GM18951 (cell line): ENCODE data around the gene MAP4K5.

Source experiments
- POLR2A ChIP-seq: IDR thresholded peaks from 4 replicates; pipeline ENCODE4 v1.6.1; 2011; ENCODE audit warnings: mild to moderate bottlenecking; ENCODE audit not compliant: insufficient read length, insufficient read depth; ENCODE audit errors: extremely low read depth
- in situ Hi-C: fragments of 300-500 bp; cut with MboI; formaldehyde crosslinking; loops from one replicate; pipeline ENCODE4 v1.12.0; 2022; ENCODE audit warnings: low sequenced_read_pairs, mixed read lengths, inconsistent platforms; ENCODE audit not compliant: unreplicated experiment

Gene MAP4K5

GRCh38 chr14:50488521-50488920, 43.8 kb downstream of the MAP4K5 start:
- TF ChIP-seq POLR2A = no peak
- in situ Hi-C loops = no loop called here

DNA sequence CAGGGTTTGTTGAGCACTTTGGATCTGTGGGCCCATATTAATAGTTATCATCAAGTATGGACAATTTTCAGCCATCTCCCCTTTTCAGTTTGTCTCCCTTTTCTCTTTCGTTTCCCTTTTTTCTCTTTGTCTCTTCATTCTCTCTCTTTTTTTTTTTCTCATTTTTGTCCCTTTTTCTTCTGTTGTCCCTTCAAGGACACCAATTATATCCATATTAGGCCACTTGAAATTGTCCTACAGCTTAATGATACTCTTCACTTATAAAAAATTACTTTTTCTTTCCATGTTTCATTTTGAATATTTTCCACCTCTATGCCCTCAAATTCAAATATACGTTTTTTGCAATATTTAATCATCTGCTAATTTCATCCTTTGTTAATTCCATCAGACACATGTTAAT, 53.3 kb downstream of the MAP4K5 start:
- TF ChIP-seq POLR2A = no peak

DNA sequence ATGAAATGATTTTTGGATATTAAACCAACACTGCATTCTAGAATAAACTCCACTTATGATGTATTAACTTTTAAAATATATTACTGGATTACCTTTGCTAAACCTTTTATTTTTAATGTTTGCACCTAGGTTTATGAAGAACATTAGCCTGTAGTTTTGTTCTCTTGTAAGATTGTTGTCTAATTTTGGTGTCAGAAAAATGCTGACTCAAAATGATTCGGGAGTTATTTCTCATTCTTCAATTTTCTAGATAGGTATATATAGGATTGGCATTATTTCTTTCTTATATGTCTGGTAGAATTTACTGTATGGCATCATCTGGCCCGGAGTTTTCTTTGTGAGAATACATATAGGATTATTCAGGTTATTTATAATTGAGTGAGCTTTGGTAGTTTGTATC, 54.6 kb downstream of the MAP4K5 start:
- in situ Hi-C loops = no loop called here
- no peak for TF ChIP-seq POLR2A

More for the DNA sequence above, 53.3 kb downstream of the MAP4K5 start:
- in situ Hi-C loops = no loop called here

DNA sequence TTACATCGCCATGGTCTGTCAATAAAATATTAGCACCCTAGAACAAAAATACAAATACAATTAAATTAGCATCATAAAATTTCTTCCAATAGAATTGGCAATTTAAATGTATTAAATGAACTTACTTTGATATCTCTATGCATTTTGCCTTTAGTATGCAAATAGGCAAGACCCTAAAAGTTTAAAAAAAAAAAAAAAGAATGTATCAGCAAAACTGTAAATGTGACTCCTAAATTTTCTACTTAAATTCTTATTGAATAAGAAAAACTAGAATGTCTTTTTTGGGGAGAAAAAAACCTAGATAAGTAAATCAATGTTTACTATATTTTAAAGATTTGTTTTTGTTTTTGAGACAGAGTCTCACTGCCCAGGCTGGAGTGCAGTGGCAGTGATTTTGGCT, 56.2 kb downstream of the MAP4K5 start:
- TF ChIP-seq POLR2A = no peak
- in situ Hi-C loops = no loop called here

DNA sequence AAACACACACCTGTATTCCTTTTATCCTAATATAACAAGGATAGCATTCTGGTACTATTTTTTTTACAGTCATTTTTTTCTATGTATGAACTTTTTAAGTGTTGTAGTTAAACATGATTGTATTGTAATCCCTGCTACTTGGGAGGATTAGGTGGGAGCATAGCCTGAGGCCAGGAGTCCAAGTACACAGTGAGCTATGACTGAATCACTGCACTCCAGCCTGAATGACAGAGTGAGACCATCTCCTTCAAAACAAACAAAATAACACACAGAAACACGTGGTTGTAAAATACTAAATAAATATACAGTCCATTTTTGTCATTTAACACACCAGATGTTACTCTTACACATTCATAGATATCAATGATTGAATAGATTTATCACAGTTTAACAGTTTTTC, 56.9 kb downstream of the MAP4K5 start:
- in situ Hi-C loops = no loop called here
- no peak for TF ChIP-seq POLR2A

GRCh38 chr14:50471838-50472465, 60.4 kb downstream of the MAP4K5 start:
- in situ Hi-C loops = no loop called here
- no peak for TF ChIP-seq POLR2A

DNA sequence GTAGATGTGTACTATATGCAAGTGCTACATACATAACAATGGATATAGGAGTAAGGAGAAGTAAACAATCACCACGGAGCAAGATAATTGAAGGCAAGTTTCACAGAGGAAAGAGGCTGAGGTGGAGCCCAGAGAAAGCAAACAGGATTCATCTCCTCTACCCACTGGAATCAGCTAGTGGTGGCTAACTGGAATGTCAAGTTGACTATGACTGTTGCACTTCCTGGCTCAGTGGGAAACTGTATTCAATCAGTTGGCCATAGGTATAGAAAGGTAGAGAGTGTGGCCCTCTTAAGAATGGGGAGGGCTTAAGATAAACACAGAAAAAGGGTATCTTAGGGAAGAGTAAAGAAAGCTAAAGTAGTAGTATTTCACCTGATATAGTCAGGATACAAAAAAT, 62.4 kb downstream of the MAP4K5 start:
- in situ Hi-C loops = no loop called here

GRCh38 chr14:50462111-50462510, 70.3 kb downstream of the MAP4K5 start:
- in situ Hi-C loops = no loop called here
- no peak for TF ChIP-seq POLR2A

More for the DNA sequence above, 62.4 kb downstream of the MAP4K5 start:
- TF ChIP-seq POLR2A = no peak

GRCh38 chr14:50453869-50454268, 78.5 kb downstream of the MAP4K5 start:
- TF ChIP-seq POLR2A = no peak
- in situ Hi-C loops = no loop called here

GRCh38 chr14:50452979-50453705, 79.2 kb downstream of the MAP4K5 start:
- in situ Hi-C loops = no loop called here
- TF ChIP-seq POLR2A = no peak

- in situ Hi-C loops = no loop called here
- TF ChIP-seq POLR2A = no peak
These were observed 80.1 kb downstream of the MAP4K5 start for GRCh38 chr14:50452296-50452695.

- no peak for TF ChIP-seq POLR2A
- in situ Hi-C loops = no loop called here
These were observed 80.5 kb downstream of the MAP4K5 start for GRCh38 chr14:50451854-50452253.

DNA sequence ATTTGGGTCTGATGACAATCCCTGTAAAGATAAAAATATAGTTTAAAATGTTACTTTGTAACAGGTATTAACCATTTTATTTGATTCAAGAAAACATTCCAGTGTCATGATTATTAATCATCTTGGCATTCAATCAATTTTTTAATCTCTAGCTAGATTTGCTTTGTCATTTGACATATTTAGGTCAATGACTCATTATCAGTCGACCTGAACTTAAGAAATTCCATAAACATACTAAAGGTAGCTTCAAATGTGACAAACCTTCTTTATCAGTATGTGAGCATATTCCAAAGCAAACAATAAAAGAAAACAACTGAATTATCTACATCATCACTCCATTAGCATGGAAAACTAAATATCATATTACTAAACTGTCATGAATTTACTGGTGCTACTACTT, 84.9 kb downstream of the MAP4K5 start:
- in situ Hi-C loops = no loop called here
- TF ChIP-seq POLR2A = no peak

- in situ Hi-C loops = no loop called here
- TF ChIP-seq POLR2A = no peak
These were observed 97.8 kb downstream of the MAP4K5 start for GRCh38 chr14:50434528-50434927.
